ENCODE measurements around the gene TAF11L3.
"Not testable (repeated sequence)": the region's sequence is repeated elsewhere in the genome, so short reads cannot be mapped to it uniquely, and the experiment has no call there.

Gene TAF11L3

DNA sequence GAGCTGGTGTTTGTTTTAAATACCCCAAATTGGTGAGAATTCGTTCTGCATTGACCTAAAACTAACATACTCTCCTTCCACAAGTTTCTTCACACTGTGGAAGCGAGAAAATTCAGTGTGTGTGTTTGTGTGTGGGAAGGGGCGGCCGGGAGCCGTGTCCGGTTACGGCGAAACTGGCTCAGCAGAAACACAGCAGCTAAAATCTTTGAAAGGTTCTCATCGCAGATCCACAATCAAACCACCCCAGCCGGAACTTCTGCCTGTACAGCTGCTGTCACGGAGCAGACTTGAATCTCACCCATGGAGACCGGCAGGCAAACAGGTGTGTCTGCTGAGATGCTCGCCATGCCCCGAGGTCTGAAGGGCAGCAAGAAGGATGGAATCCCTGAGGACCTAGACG, at the start of gene TAF11L3:
Gene TAF11L3 (plus strand): TSS at position 301 of the 400 bp plus-strand sequence.
- intact Hi-C loops (cut with DNase I; ENCODE audit: low total_unique reads); DNase-seq; H3K27me3 ChIP-seq; H3K36me3 ChIP-seq; H3K9me3 ChIP-seq; H3K4me1 ChIP-seq; H3K27ac ChIP-seq; H3K4me3 ChIP-seq: not testable (repeated sequence)

DNA sequence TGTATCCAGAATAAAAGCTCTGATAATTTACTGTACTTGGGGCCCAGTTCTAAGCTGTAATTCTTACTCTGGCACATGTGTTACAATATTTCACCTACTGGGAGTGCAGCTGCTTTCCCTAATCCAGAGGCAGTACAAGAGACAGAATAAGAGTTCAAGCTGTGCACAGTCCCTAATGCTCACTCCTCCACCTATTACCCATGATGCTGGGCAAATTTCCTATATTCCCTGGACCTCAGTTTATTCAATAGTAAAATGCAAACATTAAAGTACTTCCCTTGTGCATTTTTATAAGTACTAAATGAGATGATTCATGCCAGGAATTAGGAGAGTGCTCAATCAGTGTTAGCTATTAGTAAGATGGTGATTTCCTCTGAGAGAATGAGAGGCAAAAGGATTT, 48.1 kb upstream of the TAF11L3 start:
- Histone ChIP-seq H3K4me3 (no peak overlapping the region), H3K27ac (no peak overlapping the region), H3K36me3 (no peaks in the 10 kb centered on the region), H3K9me3 (peaks cover 0 to 5% (median 0%) of the 10 kb centered on the region in 3 donors), H3K27me3 (no peaks in the 10 kb centered on the region), H3K4me1 (no peaks in the 10 kb centered on the region)
- intact Hi-C loops (cut with DNase I; ENCODE audit: low total_unique reads): no loop called here
- TF ChIP-seq, protein P1, sequence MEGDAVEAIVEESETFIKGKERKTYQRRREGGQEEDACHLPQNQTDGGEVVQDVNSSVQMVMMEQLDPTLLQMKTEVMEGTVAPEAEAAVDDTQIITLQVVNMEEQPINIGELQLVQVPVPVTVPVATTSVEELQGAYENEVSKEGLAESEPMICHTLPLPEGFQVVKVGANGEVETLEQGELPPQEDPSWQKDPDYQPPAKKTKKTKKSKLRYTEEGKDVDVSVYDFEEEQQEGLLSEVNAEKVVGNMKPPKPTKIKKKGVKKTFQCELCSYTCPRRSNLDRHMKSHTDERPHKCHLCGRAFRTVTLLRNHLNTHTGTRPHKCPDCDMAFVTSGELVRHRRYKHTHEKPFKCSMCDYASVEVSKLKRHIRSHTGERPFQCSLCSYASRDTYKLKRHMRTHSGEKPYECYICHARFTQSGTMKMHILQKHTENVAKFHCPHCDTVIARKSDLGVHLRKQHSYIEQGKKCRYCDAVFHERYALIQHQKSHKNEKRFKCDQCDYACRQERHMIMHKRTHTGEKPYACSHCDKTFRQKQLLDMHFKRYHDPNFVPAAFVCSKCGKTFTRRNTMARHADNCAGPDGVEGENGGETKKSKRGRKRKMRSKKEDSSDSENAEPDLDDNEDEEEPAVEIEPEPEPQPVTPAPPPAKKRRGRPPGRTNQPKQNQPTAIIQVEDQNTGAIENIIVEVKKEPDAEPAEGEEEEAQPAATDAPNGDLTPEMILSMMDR (IDR thresholded peaks at IDR 0.05): no peak
- no peak for DNase-seq

DNA sequence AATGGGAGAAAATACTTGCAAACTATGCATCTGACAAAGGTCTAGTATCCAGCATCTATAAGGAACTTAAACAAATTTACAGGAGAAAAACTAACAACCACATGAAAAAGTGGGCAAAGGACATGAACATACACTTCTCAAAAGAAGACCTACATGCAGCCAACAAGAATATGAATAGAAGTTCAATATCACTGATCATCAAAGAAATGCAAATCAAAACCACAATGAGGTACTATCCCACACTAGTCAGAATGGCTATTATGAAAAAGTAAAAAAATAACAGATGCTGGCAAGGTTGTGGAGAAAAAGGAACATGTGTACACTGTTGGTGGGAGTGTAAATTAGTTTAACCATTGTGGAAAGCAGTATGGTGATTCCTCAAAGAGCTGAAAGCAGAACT, 43.1 kb upstream of the TAF11L3 start:
- H3K36me3 ChIP-seq; H3K4me3 ChIP-seq; DNase-seq; H3K9me3 ChIP-seq; H3K27me3 ChIP-seq; H3K4me1 ChIP-seq; H3K27ac ChIP-seq; intact Hi-C loops (cut with DNase I; ENCODE audit: low total_unique reads): not testable (repeated sequence)

DNA sequence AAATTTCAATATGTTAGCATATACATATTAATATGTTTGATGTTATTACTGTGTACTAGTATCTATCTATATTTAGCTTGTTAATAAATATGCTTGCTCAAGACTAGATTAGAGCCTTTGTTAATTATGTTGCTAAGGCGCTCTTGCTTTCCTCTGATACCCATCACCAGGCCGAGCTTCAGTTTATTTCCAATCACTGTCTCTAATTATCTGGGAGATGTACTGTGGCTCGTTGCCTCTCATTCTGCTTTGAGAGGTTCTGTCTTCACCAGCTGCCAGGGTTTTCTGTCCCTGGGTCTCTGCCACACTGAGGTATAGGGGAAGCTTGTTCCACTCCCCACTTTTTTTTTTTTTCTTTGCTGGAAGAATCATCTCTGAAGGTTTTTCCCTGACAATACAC, 41.1 kb upstream of the TAF11L3 start:
- TF ChIP-seq, protein P1 (IDR thresholded peaks at IDR 0.05): no peak
- no peak overlapping the region for H3K4me3 ChIP-seq

DNA sequence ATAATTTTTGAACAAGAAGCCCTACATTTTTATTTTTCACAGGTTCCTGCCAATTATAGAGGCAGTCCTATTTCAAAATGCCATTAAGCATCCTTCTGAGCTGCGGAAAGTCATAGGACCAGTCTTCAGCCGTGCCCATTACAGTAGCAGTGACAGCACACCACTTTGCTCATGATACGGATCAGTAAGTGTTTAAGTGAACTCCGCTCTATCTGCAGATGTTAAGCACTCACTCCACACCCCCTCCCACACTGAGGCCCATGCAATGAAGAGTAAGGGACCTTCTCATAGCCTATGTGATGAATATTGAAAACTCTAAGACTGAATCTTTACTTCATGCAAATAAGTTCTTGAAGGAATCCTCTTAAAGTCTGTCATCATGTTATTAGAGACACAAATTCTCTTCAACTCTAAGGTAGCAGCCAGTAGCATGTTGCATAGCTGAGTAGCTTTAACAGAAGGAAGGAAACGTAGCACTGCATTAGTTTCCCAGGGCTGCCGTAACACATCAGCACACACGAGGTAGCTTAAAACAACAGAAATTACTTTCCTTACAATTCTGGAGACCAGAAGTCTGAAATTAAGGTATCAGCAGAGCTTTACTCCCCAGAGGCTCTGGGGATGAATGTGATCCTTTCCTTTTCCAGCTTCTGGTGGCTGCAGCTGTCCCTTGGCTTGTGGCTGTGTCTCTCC, 40.4 kb upstream of the TAF11L3 start:
- H3K4me1 ChIP-seq: no peaks in the 10 kb centered on the region
- no peak for DNase-seq
- H3K36me3 ChIP-seq: no peaks in the 10 kb centered on the region
- intact Hi-C loops (cut with DNase I; ENCODE audit: low total_unique reads): no loop called here
- no peak overlapping the region for H3K4me3 ChIP-seq
- no peaks in the 10 kb centered on the region for H3K27me3 ChIP-seq
- H3K27ac ChIP-seq: no peak overlapping the region
- TF ChIP-seq, protein P1 (IDR thresholded peaks at IDR 0.05): no peak
- no peaks in the 10 kb centered on the region for H3K9me3 ChIP-seq

More for the DNA sequence above, 41.1 kb upstream of the TAF11L3 start:
- Histone ChIP-seq H3K4me1 (no peaks in the 10 kb centered on the region), H3K27ac (no peak overlapping the region), H3K36me3 (no peaks in the 10 kb centered on the region), H3K9me3 (no peaks in the 10 kb centered on the region), H3K27me3 (no peaks in the 10 kb centered on the region)
- intact Hi-C loops (cut with DNase I; ENCODE audit: low total_unique reads): no loop called here
- no peak for DNase-seq

DNA sequence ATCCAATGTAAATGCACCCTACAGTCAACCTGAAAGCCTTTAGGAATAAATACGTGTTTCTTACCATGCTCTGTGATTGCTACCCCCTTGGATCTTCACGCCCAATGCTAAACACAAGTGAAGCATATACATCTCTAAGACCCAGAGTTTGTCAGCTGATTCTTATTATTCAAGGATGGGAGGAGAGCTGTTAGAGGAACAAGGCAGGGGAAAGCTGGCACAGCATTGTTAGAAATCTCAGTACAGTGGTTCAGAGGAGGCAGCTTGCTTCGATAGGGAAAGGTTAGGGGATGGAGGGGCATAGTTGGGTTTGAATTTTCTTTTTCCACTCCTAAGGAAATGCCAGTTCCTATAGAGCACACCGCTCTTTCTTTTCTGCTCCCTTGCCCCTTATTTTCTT, 36.8 kb upstream of the TAF11L3 start:
- H3K27ac ChIP-seq: no peak overlapping the region
- DNase-seq: no peak
- intact Hi-C loops (cut with DNase I; ENCODE audit: low total_unique reads): no loop called here
- no peak overlapping the region for H3K4me3 ChIP-seq
- H3K27me3 ChIP-seq: no peaks in the 10 kb centered on the region
- TF ChIP-seq, protein P1 (IDR thresholded peaks at IDR 0.05): no peak
- H3K9me3 ChIP-seq: no peaks in the 10 kb centered on the region
- no peaks in the 10 kb centered on the region for H3K4me1 ChIP-seq
- H3K36me3 ChIP-seq: no peaks in the 10 kb centered on the region

DNA sequence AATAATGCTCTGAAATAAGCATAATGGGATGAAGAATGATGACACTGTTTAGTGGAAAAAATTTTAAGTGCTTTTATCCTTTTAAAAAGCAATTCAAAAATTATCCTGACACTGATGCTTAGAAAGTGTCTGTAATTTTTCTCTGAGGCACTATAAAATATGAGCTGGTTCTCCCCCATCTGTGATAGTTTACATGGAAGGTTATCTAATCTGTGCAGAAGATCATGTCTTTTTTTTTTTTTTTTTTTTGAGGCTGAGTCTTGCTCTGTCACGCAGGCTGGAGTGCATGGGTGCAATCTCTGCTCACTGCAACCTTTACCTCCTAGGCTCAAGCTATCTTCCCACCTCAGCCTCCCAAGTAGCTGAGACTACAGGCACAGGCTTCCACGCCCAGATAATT, 35.4 kb upstream of the TAF11L3 start:
- no peak overlapping the region for H3K27ac ChIP-seq
- H3K27me3 ChIP-seq: no peaks in the 10 kb centered on the region
- no peak overlapping the region for H3K4me3 ChIP-seq
- no peaks in the 10 kb centered on the region for H3K9me3 ChIP-seq
- TF ChIP-seq, protein P1 (IDR thresholded peaks at IDR 0.05): no peak
- no peaks in the 10 kb centered on the region for H3K36me3 ChIP-seq
- DNase-seq: no peak
- no peaks in the 10 kb centered on the region for H3K4me1 ChIP-seq
- intact Hi-C loops (cut with DNase I; ENCODE audit: low total_unique reads): no loop called here

DNA sequence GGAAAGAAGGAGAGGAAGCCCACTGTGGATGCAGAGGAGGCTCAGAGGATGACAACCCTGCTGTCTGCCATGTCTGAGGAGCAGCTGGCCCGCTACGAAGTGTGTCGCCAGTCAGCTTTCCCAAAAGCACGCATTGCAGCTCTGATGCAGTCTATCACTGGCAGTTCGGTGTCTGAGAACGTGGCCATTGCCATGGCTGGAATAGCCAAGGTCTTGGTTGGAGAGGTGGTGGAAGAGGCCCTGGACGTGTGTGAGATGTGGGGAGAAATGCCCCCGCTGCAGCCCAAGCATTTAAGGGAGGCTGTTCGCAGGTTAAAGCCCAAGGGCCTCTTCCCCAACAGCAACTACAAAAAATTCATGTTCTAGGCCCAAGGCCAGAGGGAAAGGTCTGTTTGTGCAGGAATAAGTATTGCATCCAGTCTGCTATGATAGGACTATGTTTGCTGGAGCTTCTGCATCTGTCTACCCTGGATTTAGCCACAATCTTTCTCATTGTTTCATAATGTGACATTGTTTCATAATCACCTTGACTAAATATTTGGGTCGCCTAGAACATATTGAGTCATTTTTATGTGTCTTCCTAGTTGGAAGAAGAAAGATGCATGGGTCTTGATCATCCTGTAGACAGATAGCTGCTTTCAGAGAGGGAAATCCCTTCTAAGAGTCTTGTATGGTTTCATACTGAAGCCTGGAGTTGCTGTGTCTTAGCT, 31.5 kb upstream of the TAF11L3 start:
- H3K27me3 ChIP-seq; H3K4me1 ChIP-seq; H3K9me3 ChIP-seq; H3K4me3 ChIP-seq; intact Hi-C loops (cut with DNase I; ENCODE audit: low total_unique reads); H3K36me3 ChIP-seq; H3K27ac ChIP-seq; DNase-seq: not testable (repeated sequence)
